ENCODE measurements around the gene KIF5C.
A peak's percentile ranks its signal among the peaks of the same experiment; 100 is the strongest.
"Not testable (repeated sequence)": the region's sequence is repeated elsewhere in the genome, so short reads cannot be mapped to it uniquely, and the experiment has no call there.

KIF5C gene

DNA sequence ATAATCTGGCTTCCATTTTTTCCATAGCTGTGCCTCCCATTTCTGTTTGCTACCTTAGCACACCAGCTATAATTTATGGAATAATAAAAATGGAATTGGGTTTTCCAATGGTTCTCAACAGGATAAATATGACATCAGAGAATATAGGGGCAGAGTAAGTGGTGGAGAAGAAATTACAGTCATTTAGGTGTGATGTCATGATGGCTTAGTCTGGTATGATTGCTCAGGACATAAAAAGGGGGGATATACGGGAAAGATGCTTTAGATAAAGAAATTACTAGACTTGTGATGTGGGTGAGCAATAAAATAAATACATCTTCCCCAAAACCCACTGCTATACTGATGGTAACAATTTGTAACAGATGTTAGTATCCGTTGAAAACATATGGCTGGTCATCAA lies 21.6 kb upstream of the KIF5C start:
- no peak overlapping the region for H3K4me3 ChIP-seq (ENCODE audit: low read depth, low read length)
- no peak for DNase-seq (ENCODE audit: low read depth)
- TF ChIP-seq CTCF (IDR thresholded peaks at IDR 0.05; ENCODE audit: insufficient read depth, low read depth, low read length, missing control alignments): no peak

DNA sequence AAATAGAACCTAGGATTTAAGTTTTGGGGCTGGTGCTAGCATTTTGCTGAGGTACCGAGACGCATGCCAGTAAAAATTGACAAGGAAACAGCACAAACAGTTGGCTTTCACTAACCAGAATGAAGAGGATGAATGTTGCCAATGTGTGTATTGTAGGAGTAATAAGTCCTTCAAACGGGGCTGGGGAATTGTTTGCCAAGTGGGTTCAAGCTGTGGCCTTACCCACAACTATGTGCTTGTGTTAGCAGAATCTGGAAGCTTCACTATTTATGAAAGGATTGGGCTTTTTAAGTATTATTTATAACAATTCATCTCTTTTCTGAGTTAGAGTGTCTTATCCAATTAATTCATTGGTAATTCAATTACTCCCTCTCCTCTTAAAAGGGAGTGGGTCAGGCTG lies 15.0 kb upstream of the KIF5C start:
- H3K4me3 ChIP-seq (ENCODE audit: low read depth, low read length): no peak overlapping the region
- TF ChIP-seq CTCF (IDR thresholded peaks at IDR 0.05; ENCODE audit: insufficient read depth, low read depth, low read length, missing control alignments): no peak
- no peak for DNase-seq (ENCODE audit: low read depth)

- peak; percentile 8 for DNase-seq (ENCODE audit: low read depth)
- H3K4me3 ChIP-seq (ENCODE audit: low read depth, low read length): no peak overlapping the region
- no peak for TF ChIP-seq CTCF (IDR thresholded peaks at IDR 0.05; ENCODE audit: insufficient read depth, low read depth, low read length, missing control alignments)
Observed at GRCh38 chr2:148861367-148861766, 13.7 kb upstream of the KIF5C start.

- not testable (repeated sequence) for DNase-seq (ENCODE audit: low read depth); H3K4me3 ChIP-seq (ENCODE audit: low read depth, low read length)
Observed at GRCh38 chr2:148862478-148862877, 12.5 kb upstream of the KIF5C start.

DNA sequence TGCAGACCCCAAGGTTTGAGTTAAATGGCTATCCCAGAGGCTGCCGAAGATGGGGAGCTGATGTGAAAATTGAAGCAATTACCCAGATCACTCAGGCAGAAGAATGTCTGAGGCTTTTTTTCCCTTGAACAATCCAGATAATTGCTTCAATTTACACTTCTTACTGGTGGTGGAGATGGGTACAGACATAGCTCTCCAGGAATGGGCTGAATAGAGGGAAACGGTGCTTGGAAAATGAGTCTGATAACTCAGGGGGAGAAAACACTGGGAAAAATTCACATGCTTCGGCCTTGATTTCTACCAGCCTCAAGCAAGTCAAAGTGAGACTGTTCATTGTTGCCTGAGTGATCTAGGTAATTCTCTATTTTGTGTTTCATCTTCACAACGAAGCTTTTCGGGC lies 9.5 kb upstream of the KIF5C start:
- H3K4me3 ChIP-seq (ENCODE audit: low read depth, low read length): no peak overlapping the region
- peak; percentile 6 for DNase-seq (ENCODE audit: low read depth)
- no peak for TF ChIP-seq CTCF (IDR thresholded peaks at IDR 0.05; ENCODE audit: insufficient read depth, low read depth, low read length, missing control alignments)

DNA sequence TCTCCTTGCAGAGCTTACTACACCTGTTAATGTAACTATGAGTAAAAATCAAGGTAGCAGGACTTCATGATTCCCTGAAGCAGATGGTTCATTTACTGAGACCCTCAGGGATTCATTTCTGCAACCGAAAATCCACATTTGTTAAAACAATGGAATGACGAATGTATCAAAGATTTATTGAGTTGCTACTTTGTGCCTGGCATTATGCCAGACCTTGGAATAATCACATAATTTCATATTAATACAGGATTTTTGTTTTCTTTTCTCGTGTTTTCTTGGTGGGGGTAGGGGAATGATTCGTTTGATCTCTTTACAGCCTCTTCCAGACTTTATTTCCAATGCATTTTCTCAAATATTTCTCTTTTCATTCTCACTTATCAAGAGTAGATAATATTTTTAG lies 8.9 kb upstream of the KIF5C start:
- TF ChIP-seq CTCF (IDR thresholded peaks at IDR 0.05; ENCODE audit: insufficient read depth, low read depth, low read length, missing control alignments): no peak
- no peak overlapping the region for H3K4me3 ChIP-seq (ENCODE audit: low read depth, low read length)
- DNase-seq (ENCODE audit: low read depth): no peak

GRCh38 chr2:148867079-148867769 lies 7.8 kb upstream of the KIF5C start:
- TF ChIP-seq CTCF (IDR thresholded peaks at IDR 0.05; ENCODE audit: insufficient read depth, low read depth, low read length, missing control alignments): no peak
- H3K4me3 ChIP-seq (ENCODE audit: low read depth, low read length): no peak overlapping the region
- no peak for DNase-seq (ENCODE audit: low read depth)
